ENCODE data around the gene ST7L.

The ST7L gene

DNA sequence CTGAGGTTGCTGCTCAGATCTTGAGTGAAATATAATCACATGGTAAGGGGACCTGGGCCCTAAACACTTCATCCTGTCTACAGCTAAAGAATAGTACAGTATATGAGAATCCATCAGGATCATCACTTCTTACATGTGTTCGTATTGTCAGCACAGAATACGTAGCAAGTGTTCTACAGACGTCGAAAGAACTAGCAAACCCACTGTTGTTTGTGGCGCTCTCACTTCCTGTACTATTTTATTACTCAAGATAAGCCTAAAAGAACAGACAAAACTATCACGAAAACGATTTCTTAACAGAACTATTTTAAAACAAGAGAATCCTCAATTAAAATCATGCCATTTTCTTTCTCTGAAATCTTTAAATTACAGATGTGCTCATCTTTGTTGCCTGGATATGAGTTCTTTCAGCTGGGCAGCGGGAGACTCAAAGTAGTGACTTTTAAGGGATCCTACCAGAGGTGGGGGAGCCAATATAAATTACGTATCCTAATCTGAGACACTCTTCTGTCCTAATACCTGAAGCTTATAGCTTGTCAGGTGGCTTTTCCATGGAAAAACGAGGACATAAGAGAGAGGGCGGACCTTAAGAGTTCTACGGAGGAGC is 724 bp downstream of the ST7L start:
- DNase-seq: no peak

DNA sequence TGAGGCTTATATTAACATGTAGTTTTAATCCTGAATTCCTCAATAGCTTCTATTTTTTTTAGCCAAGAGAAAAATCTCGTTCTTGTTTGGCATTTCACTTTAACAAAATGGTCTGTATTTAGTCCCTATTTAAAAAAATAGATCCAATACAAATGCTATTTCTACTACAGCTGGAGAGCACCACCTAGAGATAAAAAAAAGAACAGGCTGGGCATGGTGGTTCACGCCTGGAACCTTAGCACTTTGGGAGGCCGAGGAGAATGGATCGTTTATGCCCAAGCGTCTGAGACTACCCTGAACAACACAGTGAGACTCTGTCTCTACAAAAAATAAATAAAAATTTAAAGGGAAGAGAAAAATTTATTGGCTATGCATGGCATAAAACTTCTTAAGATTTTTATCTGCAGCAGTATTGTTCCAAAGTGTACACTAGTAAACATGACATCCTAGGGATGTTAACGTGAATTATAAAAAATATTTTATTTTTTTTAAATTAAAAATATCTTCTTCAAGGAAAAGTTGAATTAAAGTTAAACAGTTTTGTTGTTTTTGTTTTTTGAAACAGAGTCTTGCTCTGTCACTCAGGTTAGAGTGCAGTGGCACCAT is 4.4 kb downstream of the ST7L start:
- peak in 1 of 2 experiments; percentile 10 for DNase-seq

- no peak for DNase-seq
These were observed 13.2 kb downstream of the ST7L start for GRCh38 chr1:112605633-112606327.

DNA sequence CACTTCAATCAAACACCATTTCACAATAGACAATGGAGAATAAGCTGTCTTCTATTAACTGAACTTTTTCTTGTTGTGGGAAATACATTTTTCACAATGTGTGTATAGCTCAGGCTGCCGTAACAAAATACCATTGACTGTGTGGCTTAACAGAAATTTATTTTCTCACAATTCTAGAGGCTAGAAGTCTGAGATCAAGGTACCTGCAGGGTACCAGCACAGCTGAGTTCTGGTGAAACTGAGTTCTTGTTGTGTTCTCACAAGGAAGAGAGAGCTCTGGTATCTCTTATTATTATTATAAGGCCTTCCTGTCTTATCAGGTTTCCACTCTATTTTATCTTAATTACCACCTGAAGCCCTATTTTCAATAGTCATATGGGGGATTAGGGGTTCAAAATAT is 15.4 kb downstream of the ST7L start:
- DNase-seq: no peak

DNA sequence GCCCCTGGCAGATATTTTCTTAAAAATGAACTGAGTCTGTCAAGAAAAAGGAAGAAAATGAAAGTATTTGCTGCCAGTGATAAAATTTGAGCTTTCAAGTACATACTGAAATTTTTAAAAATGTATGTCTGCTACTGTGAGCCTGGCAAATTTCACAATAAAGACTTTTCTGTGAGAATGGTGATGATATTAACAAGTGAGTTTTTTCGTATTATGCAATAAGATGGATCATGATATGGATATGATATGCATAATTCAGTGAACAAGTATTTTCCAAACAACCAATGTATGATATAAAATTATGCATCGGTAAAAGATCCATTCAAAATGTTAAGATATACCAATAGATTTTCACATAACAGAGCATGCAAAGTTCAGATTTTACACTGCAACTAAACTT is 15.9 kb downstream of the ST7L start:
- DNase-seq: no peak

- no peak for DNase-seq
These were observed 19.5 kb downstream of the ST7L start for GRCh38 chr1:112599477-112599876.

GRCh38 chr1:112594208-112594876 is 24.6 kb downstream of the ST7L start:
- no peak for DNase-seq

DNA sequence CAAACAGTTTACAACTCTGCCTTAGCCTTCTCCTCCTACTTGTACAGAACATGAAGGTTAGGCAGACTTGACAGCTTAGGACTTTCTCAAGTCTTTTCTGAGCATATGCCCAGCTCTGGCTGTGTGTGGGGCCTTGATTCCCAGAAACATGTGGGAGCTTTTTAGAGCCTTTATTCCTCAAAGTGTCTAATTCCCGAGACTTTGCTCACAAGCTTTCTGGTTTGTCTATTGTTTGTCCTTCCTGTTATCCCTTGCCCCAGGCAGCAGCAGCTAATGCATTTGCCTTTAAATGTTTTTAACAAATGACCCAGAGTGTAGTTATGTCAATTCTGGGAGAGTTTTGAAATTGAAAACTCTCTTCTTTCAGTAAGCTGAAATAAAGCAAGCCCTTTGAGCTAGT is 29.2 kb downstream of the ST7L start:
- no peak for DNase-seq

DNA sequence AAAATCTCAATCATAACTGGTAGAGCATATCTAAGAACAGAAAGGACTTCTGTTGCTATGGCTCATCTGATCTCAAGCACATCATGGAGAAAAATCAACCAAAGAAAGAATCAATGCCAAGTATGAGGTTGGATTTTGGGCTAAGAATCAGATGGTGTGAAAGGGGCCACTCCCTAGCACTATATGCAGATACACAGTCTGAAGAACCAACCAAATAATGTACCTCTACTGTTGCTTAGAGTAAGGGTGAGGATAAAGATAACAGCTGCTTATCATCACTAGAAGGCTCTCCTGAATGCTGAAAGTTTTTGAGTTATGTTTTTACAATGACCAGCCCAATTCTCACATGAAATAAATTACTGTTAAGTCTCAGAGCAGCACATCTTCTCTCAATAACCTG is 35.6 kb downstream of the ST7L start:
- no peak for DNase-seq

DNA sequence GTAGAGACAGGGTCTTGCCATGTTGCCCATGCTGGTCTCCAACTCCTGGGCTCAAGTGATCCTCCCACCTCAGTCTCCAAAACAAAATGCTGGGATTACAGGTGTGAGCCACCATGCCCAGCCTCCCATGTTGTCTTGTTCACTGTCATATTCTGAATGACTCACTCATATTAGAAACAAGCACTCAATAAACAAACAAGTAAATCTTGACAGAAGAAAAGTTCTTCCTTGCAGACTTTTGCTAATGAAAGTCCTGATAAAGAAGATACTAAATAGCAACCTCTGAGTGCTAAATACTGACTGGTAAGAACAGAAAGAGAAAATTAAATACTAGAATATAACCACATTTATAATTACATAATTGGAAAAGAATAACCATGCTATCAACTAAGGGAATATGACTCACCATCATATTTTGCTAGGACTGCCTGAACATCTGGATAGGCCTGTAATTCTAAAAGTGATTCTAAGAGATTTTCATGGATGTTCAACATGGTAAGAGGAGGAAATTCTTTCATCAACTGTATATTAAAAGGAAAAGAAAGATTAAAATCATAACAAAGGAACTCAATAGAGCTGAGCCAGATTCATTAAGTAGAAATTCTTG is 37.3 kb downstream of the ST7L start:
- no peak for DNase-seq

DNA sequence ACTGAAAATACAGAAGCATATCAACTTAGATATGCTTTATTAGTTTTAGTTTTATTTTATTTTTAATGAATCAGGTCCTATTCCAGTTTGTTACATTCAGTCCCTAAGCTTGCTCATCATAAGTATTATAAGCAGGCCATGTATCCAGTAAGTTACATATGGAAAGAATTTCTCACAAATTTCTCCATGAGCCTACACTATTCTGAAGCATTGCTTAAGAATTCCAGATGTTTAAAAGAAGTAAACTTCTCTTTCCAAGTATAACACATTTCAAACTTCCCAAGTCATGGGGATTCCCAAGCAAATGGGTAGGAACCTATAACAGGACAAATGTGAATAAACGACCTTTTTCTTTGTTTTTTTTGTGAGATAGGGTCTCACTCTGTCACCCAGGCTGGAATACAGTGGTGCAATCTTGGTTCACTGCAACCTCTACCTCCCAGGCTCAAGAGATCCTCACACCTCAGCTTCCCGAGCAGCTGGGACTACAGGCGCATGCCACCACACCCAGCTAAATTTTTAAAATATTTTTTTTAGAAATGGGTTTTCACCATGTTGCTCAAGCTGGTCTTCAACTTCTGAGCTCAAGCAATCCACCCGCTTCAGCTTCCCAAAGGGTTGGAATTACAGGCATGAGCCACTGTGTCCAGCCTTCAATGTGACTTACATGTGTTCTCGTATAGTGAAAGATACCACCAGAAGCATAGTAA is 39.0 kb downstream of the ST7L start:
- DNase-seq: no peak

- DNase-seq: no peak
These were observed 42.7 kb downstream of the ST7L start for GRCh38 chr1:112576240-112576639.

- no peak for DNase-seq
These were observed 43.7 kb downstream of the ST7L start for GRCh38 chr1:112575154-112575804.

DNA sequence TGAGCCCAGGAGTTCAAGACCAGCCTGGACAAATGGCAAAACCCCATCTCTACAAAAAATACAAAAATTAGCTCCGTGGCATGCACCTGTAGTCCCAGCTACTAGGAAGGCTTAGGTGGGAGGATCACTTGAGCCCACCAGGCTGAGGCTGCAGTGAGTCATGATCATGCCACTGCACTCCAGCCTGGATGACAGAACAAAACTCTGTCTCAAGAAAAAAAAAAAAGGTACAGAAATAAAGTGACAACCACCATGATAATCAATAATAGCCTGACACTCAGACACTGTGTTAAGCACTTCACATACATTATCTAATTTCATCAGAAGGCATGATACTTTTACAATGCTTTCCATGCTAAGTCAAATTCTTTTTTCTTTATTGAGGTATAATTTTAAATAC is 53.1 kb downstream of the ST7L start:
- DNase-seq: no peak

GRCh38 chr1:112564081-112564480 is 54.9 kb downstream of the ST7L start:
- DNase-seq: no peak

GRCh38 chr1:112563341-112563740 is 55.6 kb downstream of the ST7L start:
- DNase-seq: no peak

DNA sequence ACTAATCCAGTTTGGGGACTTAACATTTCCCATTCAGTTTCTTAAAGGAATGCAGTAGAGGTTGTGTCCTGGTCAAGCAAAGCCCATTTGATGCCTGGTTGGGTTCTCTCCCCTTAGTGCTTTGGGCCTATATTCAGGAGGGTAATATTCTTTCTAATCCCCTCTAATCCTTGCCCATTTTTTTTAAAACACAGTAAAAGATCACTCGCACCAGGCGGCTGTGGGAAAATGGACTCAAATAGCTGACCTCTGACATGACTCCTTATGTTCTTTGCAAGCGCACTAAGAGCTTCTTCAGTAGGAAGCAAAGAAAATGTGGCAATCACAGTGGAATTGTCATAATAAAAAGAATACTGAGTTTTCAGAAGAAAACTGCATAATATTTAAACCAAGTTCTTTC is 60.3 kb downstream of the ST7L start:
- no peak for DNase-seq

DNA sequence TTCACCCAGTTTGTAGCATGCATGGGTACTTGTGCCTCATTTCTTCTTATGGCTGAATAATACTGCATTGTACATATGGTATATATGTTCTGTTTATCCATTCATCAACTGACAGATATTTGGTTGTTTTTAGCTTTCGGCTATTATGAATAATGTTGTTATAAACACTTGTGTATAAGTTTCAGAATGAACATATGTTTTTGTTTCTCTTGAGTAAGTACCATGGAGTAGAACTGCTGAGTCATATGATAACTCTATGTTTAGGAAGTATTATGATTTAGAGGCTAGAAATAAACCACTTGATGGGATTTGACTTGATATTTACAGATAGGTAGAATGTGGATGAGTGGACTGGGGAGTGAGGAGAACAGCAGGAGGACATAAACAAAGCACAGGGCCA is 61.6 kb downstream of the ST7L start:
- DNase-seq: no peak

GRCh38 chr1:112554411-112554810 is 64.5 kb downstream of the ST7L start:
- DNase-seq: no peak

- no peak for DNase-seq
These were observed 69.4 kb downstream of the ST7L start for GRCh38 chr1:112549590-112549989.

DNA sequence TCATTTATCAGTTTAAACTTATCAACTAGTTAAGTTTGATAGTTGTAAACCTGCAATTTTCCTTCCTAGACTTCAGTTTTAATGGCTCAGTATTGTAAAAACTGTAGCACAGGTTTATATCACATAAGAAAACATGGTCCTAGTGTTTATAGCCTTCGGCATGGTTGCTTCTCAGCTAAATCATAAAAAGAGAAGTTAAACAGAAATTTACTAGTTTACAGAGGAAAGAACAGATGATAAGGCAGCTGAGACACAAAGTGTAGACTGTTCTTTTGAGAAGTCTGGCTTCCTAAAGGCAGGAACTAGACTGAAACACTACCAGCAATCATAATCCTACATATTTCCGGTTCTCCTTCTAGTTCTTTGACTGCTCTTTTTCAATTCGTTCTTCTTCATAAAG is 70.4 kb downstream of the ST7L start:
- no peak for DNase-seq

GRCh38 chr1:112546076-112546475 is 72.9 kb downstream of the ST7L start:
- no peak for DNase-seq
